ENCODE results near the gene SRGN. TPM values are rescaled to one million over a fixed set of nuclear protein-coding genes. Genes with fewer than 3 reads are reported as not detected.

Gene SRGN
- total RNA-seq, 1 donor from 2014 or later = 54.3 TPM

- no peak overlapping the region for H3K9ac ChIP-seq (ENCODE audit: low read depth in 1 of 3, low read length in 3 of 3)
- peaks cover 22 to 30% (median 22%) of the 10 kb centered on the region in 3 donors for H3K4me1 ChIP-seq (ENCODE audit: control insufficient read depth in 3 of 3, insufficient read depth in 3 of 3, low read length in 3 of 3)
Observed at GRCh38 chr10:69060127-69060798, 27.6 kb upstream of the SRGN start.

GRCh38 chr10:69061305-69062161 is 26.4 kb upstream of the SRGN start:
- Histone ChIP-seq H3K4me1 (ENCODE audit: control insufficient read depth in 3 of 3, insufficient read depth in 3 of 3, low read length in 3 of 3) (peaks cover 18 to 30% (median 26%) of the 10 kb centered on the region in 3 donors), H3K27ac (ENCODE audit: low read depth, low read length) (peak overlapping the region; percentile 82), H3K9ac (ENCODE audit: low read depth in 1 of 3, low read length in 3 of 3) (peak overlapping the region; percentile 62 to 64 (median 63)), H3K4me3 (ENCODE audit: low read length in 3 of 3) (peak overlapping the region; percentile 6 to 44 (median 35)), H3K9me3 (ENCODE audit: control insufficient read depth in 3 of 3, low read length in 3 of 3) (no peaks in the 10 kb centered on the region), H3K27me3 (ENCODE audit: control insufficient read depth in 3 of 3, insufficient read depth in 3 of 3, low read length in 3 of 3) (peaks cover 0 to 3% (median 0%) of the 10 kb centered on the region in 3 donors), H3K36me3 (ENCODE audit: control insufficient read depth in 3 of 3, insufficient read depth in 3 of 3, low read length in 3 of 3) (no peaks in the 10 kb centered on the region)

More at GRCh38 chr10:69060127-69060798, 27.6 kb upstream of the SRGN start:
- Histone ChIP-seq H3K27ac (ENCODE audit: low read depth, low read length) (no peak overlapping the region), H3K9me3 (ENCODE audit: control insufficient read depth in 3 of 3, low read length in 3 of 3) (no peaks in the 10 kb centered on the region), H3K4me3 (ENCODE audit: low read length in 3 of 3) (no peak overlapping the region), H3K27me3 (ENCODE audit: control insufficient read depth in 3 of 3, insufficient read depth in 3 of 3, low read length in 3 of 3) (peaks cover 0 to 3% (median 0%) of the 10 kb centered on the region in 3 donors), H3K36me3 (ENCODE audit: control insufficient read depth in 3 of 3, insufficient read depth in 3 of 3, low read length in 3 of 3) (no peaks in the 10 kb centered on the region)

- Histone ChIP-seq H3K9ac (ENCODE audit: low read depth in 1 of 3, low read length in 3 of 3) (no peak overlapping the region), H3K4me3 (ENCODE audit: low read length in 3 of 3) (no peak overlapping the region), H3K4me1 (ENCODE audit: control insufficient read depth in 3 of 3, insufficient read depth in 3 of 3, low read length in 3 of 3) (peaks cover 12 to 17% (median 16%) of the 10 kb centered on the region in 3 donors), H3K36me3 (ENCODE audit: control insufficient read depth in 3 of 3, insufficient read depth in 3 of 3, low read length in 3 of 3) (no peaks in the 10 kb centered on the region), H3K27ac (ENCODE audit: low read depth, low read length) (no peak overlapping the region), H3K27me3 (ENCODE audit: control insufficient read depth in 3 of 3, insufficient read depth in 3 of 3, low read length in 3 of 3) (peaks cover 0 to 3% (median 0%) of the 10 kb centered on the region in 3 donors), H3K9me3 (ENCODE audit: control insufficient read depth in 3 of 3, low read length in 3 of 3) (no peaks in the 10 kb centered on the region)
Observed at GRCh38 chr10:69062901-69063300, 25.0 kb upstream of the SRGN start.

- Histone ChIP-seq H3K36me3 (ENCODE audit: control insufficient read depth in 3 of 3, insufficient read depth in 3 of 3, low read length in 3 of 3) (no peaks in the 10 kb centered on the region), H3K9ac (ENCODE audit: low read depth in 1 of 3, low read length in 3 of 3) (no peak overlapping the region), H3K27ac (ENCODE audit: low read depth, low read length) (peak overlapping the region; percentile 57), H3K4me3 (ENCODE audit: low read length in 3 of 3) (no peak overlapping the region), H3K4me1 (ENCODE audit: control insufficient read depth in 3 of 3, insufficient read depth in 3 of 3, low read length in 3 of 3) (peaks cover 16 to 21% (median 18%) of the 10 kb centered on the region in 3 donors), H3K9me3 (ENCODE audit: control insufficient read depth in 3 of 3, low read length in 3 of 3) (no peaks in the 10 kb centered on the region), H3K27me3 (ENCODE audit: control insufficient read depth in 3 of 3, insufficient read depth in 3 of 3, low read length in 3 of 3) (peaks cover 0 to 3% (median 0%) of the 10 kb centered on the region in 3 donors)
Observed at GRCh38 chr10:69064762-69065328, 23.1 kb upstream of the SRGN start.

GRCh38 chr10:69065406-69066361 is 22.2 kb upstream of the SRGN start:
- Histone ChIP-seq H3K27ac (ENCODE audit: low read depth, low read length) (peak overlapping the region; percentile 57), H3K27me3 (ENCODE audit: control insufficient read depth in 3 of 3, insufficient read depth in 3 of 3, low read length in 3 of 3) (peaks cover 0 to 3% (median 0%) of the 10 kb centered on the region in 3 donors), H3K4me1 (ENCODE audit: control insufficient read depth in 3 of 3, insufficient read depth in 3 of 3, low read length in 3 of 3) (peaks cover 15 to 21% (median 16%) of the 10 kb centered on the region in 3 donors), H3K36me3 (ENCODE audit: control insufficient read depth in 3 of 3, insufficient read depth in 3 of 3, low read length in 3 of 3) (no peaks in the 10 kb centered on the region), H3K9me3 (ENCODE audit: control insufficient read depth in 3 of 3, low read length in 3 of 3) (no peaks in the 10 kb centered on the region), H3K9ac (ENCODE audit: low read depth in 1 of 3, low read length in 3 of 3) (no peak overlapping the region), H3K4me3 (ENCODE audit: low read length in 3 of 3) (no peak overlapping the region)

GRCh38 chr10:69067189-69067588 is 20.7 kb upstream of the SRGN start:
- peaks cover 9 to 12% (median 11%) of the 10 kb centered on the region in 3 donors for H3K4me1 ChIP-seq (ENCODE audit: control insufficient read depth in 3 of 3, insufficient read depth in 3 of 3, low read length in 3 of 3)
- H3K36me3 ChIP-seq (ENCODE audit: control insufficient read depth in 3 of 3, insufficient read depth in 3 of 3, low read length in 3 of 3) = no peaks in the 10 kb centered on the region
- no peak overlapping the region for H3K9ac ChIP-seq (ENCODE audit: low read depth in 1 of 3, low read length in 3 of 3)
- H3K4me3 ChIP-seq (ENCODE audit: low read length in 3 of 3) = no peak overlapping the region
- peaks cover 0 to 3% (median 0%) of the 10 kb centered on the region in 3 donors for H3K27me3 ChIP-seq (ENCODE audit: control insufficient read depth in 3 of 3, insufficient read depth in 3 of 3, low read length in 3 of 3)
- H3K27ac ChIP-seq (ENCODE audit: low read depth, low read length) = no peak overlapping the region
- H3K9me3 ChIP-seq (ENCODE audit: control insufficient read depth in 3 of 3, low read length in 3 of 3) = no peaks in the 10 kb centered on the region

GRCh38 chr10:69068549-69068948 is 19.4 kb upstream of the SRGN start:
- Histone ChIP-seq H3K36me3 (ENCODE audit: control insufficient read depth in 3 of 3, insufficient read depth in 3 of 3, low read length in 3 of 3) (no peaks in the 10 kb centered on the region), H3K4me1 (ENCODE audit: control insufficient read depth in 3 of 3, insufficient read depth in 3 of 3, low read length in 3 of 3) (peaks cover 7 to 12% (median 10%) of the 10 kb centered on the region in 3 donors), H3K4me3 (ENCODE audit: low read length in 3 of 3) (no peak overlapping the region), H3K9ac (ENCODE audit: low read depth in 1 of 3, low read length in 3 of 3) (no peak overlapping the region), H3K27ac (ENCODE audit: low read depth, low read length) (no peak overlapping the region), H3K9me3 (ENCODE audit: control insufficient read depth in 3 of 3, low read length in 3 of 3) (no peaks in the 10 kb centered on the region), H3K27me3 (ENCODE audit: control insufficient read depth in 3 of 3, insufficient read depth in 3 of 3, low read length in 3 of 3) (peaks cover 0 to 3% (median 0%) of the 10 kb centered on the region in 3 donors)

- Histone ChIP-seq H3K4me1 (ENCODE audit: control insufficient read depth in 3 of 3, insufficient read depth in 3 of 3, low read length in 3 of 3) (peaks cover 7 to 12% (median 8%) of the 10 kb centered on the region in 3 donors), H3K27ac (ENCODE audit: low read depth, low read length) (no peak overlapping the region), H3K9ac (ENCODE audit: low read depth in 1 of 3, low read length in 3 of 3) (no peak overlapping the region), H3K36me3 (ENCODE audit: control insufficient read depth in 3 of 3, insufficient read depth in 3 of 3, low read length in 3 of 3) (no peaks in the 10 kb centered on the region), H3K27me3 (ENCODE audit: control insufficient read depth in 3 of 3, insufficient read depth in 3 of 3, low read length in 3 of 3) (no peaks in the 10 kb centered on the region), H3K4me3 (ENCODE audit: low read length in 3 of 3) (no peak overlapping the region), H3K9me3 (ENCODE audit: control insufficient read depth in 3 of 3, low read length in 3 of 3) (no peaks in the 10 kb centered on the region)
Observed at GRCh38 chr10:69069090-69070042, 18.5 kb upstream of the SRGN start.
